Thoracic aorta (tissue), 2 donors: ENCODE measurements around the gene STAT1. TPM values are rescaled to one million over a fixed set of nuclear protein-coding genes. Genes with fewer than 3 reads are reported as not detected.

ENCODE experiments used
- ATAC-seq: fragments of 150-250 bp; one replicate; pipeline ENCODE4 v1.8.0; 2017; ENCODE audit warnings: low read depth; ENCODE audit not compliant: insufficient number of reproducible peaks, low FRiP score
- DNase-seq: peaks from one replicate; pipeline ENCODE4 v3.0.0-alpha.2; 2020; ENCODE audit warnings: low spot score
- H3K27ac ChIP-seq, 2 donors: fragments of 200-600 bp; sonication (generic); 1 replicate in 1 of 2; 2 replicates in 1 of 2; pipeline ENCODE4 v1.5.1; 2016; ENCODE audit warnings: mild to moderate bottlenecking in 2 of 2, moderate library complexity in 2 of 2
- H3K27me3 ChIP-seq: fragments of 200-600 bp; sonication (generic); replicated peaks from 2 replicates; pipeline ENCODE4 v1.6.0; 2016; ENCODE audit warnings: mild to moderate bottlenecking; ENCODE audit not compliant: insufficient read depth
- H3K36me3 ChIP-seq: fragments of 200-600 bp; sonication (generic); one replicate; pipeline ENCODE4 v1.5.1; 2016
- H3K4me1 ChIP-seq, 2 donors: fragments of 200-600 bp; sonication (generic); 1 replicate in 1 of 2; 2 replicates in 1 of 2; pipeline versions ENCODE4 v1.5.1 to v1.6.0; 2016; ENCODE audit warnings: low read depth in 2 of 2, mild to moderate bottlenecking in 1 of 2; ENCODE audit not compliant: control insufficient read depth in 1 of 2
- H3K4me3 ChIP-seq: fragments of 200-600 bp; sonication (generic); 2 replicates; pipeline ENCODE4 v1.5.1; 2016; ENCODE audit warnings: mild to moderate bottlenecking
- H3K9me3 ChIP-seq: fragments of 200-600 bp; sonication (generic); 2 replicates; pipeline ENCODE4 v1.5.1; 2016
- CTCF ChIP-seq: fragments of 200-600 bp; sonication (generic); IDR thresholded peaks from one replicate; pipeline ENCODE4 v1.5.1; 2019; ENCODE audit warnings: antibody characterized with exemption
- total RNA-seq, 2 donors: library from RNA; depleted of rRNA; stranded (reverse); fragments of >200 nt; gene quantifications; one replicate each; pipeline versions ENCODE4 v1.1.0 to v1.2.3, GENCODE V29; 2016

STAT1 gene
- total RNA-seq, 2 donors from 2014 or later: 67.4 to 82.6 TPM

- H3K9me3 ChIP-seq: no peaks in the 10 kb centered on the region
- no peaks in the 10 kb centered on the region for H3K36me3 ChIP-seq
- ATAC-seq (no peak), DNase-seq (no peak)
- no peak overlapping the region for H3K4me3 ChIP-seq
- H3K27me3 ChIP-seq: no peaks in the 10 kb centered on the region
- no peak for TF ChIP-seq CTCF
- peaks cover 27 to 35% of the 10 kb centered on the region in 2 donors for H3K4me1 ChIP-seq
- peak overlapping the region; percentile 19 to 67 for H3K27ac ChIP-seq
Observed at GRCh38 chr2:190947141-190947540, 66.8 kb downstream of the STAT1 start.

DNA sequence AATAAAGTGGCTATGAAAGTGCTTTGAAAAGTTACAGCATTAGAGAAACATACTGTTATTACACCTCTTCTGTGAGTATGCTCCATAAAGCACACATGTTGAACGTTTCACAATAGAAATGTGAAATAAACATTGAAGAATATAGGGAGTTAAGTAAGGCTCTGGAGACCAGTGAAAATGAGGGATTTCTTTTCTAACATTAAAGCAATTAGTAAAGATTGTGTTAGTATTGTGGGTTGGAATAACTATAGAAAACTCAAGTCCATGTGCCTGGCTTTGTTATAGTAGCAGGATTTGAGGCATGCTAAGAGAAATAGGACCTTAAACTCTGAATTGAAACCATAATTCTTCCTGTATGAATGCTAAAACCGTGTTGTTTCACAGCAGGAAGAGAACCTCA is 70.3 kb downstream of the STAT1 start:
- no peak for DNase-seq
- Histone ChIP-seq H3K27ac (no peak overlapping the region), H3K4me1 (peaks cover 36 to 51% of the 10 kb centered on the region in 2 donors), H3K4me3 (no peak overlapping the region), H3K27me3 (no peaks in the 10 kb centered on the region), H3K36me3 (no peaks in the 10 kb centered on the region), H3K9me3 (no peaks in the 10 kb centered on the region)
- no peak for TF ChIP-seq CTCF
- no peak for ATAC-seq

DNA sequence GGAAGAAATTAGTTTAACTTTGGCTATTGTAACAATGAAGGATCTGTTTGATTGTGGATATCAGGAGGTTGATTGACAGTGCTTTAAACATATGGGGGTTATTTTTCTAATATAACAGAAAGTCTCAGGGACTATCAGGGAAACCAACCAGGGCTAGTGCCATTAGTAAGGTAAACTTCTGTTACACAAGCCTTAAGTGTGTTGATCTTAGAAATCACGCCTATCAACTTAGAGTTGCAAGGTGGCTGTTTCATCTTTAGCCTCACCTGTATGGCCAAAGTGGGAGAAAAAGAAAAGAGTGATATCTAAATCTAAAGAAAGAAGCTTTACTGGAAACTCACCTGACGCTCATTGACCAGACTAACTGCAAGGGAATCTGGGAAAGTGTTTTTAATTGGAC is 71.3 kb downstream of the STAT1 start:
- H3K36me3 ChIP-seq: no peaks in the 10 kb centered on the region
- no peaks in the 10 kb centered on the region for H3K9me3 ChIP-seq
- DNase-seq (no peak), ATAC-seq (no peak)
- no peak overlapping the region for H3K27ac ChIP-seq
- no peak overlapping the region for H3K4me3 ChIP-seq
- peaks cover 36 to 48% of the 10 kb centered on the region in 2 donors for H3K4me1 ChIP-seq
- no peaks in the 10 kb centered on the region for H3K27me3 ChIP-seq
- no peak for TF ChIP-seq CTCF

- Histone ChIP-seq H3K4me1 (peaks cover 27 to 41% of the 10 kb centered on the region in 2 donors), H3K27ac (no peak overlapping the region), H3K27me3 (no peaks in the 10 kb centered on the region), H3K9me3 (no peaks in the 10 kb centered on the region), H3K4me3 (no peak overlapping the region), H3K36me3 (no peaks in the 10 kb centered on the region)
- no peak for TF ChIP-seq CTCF
- DNase-seq: no peak
- no peak for ATAC-seq
Observed at GRCh38 chr2:190941571-190941970, 72.4 kb downstream of the STAT1 start.

- peak; percentile 52 for ATAC-seq
- Histone ChIP-seq H3K27me3 (no peaks in the 10 kb centered on the region), H3K4me3 (no peak overlapping the region), H3K36me3 (no peaks in the 10 kb centered on the region), H3K9me3 (no peaks in the 10 kb centered on the region), H3K4me1 (peaks cover 28 to 38% of the 10 kb centered on the region in 2 donors), H3K27ac (no peak overlapping the region)
- TF ChIP-seq CTCF: no peak
- DNase-seq: no peak
Observed at GRCh38 chr2:190940454-190940853, 73.5 kb downstream of the STAT1 start.
